PFSK-1 (cell line): Measurements from ENCODE around the gene PAX2.

ENCODE experiments used
- FOXP2 ChIP-seq: optimal IDR thresholded peaks from 2 replicates; pipeline ENCODE3; 2011; ENCODE audit warnings: borderline replicate concordance, control low read depth, inconsistent platforms; ENCODE audit not compliant: insufficient read depth; ENCODE audit errors: extremely low read length, extremely low read depth
- POLR2AphosphoS5 ChIP-seq: IDR thresholded peaks from 2 replicates; pipeline ENCODE4 v1.6.1; 2012; ENCODE audit warnings: low read depth, mild to moderate bottlenecking, control low read depth, low read length, moderate library complexity
- SIN3A ChIP-seq: IDR thresholded peaks from 2 replicates; pipeline ENCODE4 v1.6.1; 2012; ENCODE audit warnings: mild to moderate bottlenecking, low read length, moderate library complexity, borderline replicate concordance; ENCODE audit not compliant: insufficient read depth
- TAF1 ChIP-seq: IDR thresholded peaks from 2 replicates; pipeline ENCODE4 v1.6.1; 2012; ENCODE audit warnings: low read length, control low read depth, borderline replicate concordance; ENCODE audit not compliant: insufficient read depth
- TF ChIP-seq, protein P1 (sequence below), 2 experiments: IDR thresholded peaks; 2 replicates each; pipeline versions ENCODE4 v1.6.1 to v1.8.0; 2011 to 2012; ENCODE audit warnings: low read depth in 2 of 2, low read length in 2 of 2, control low read depth in 1 of 2, inconsistent platforms in 1 of 2, mild to moderate bottlenecking in 1 of 2, moderate library complexity in 1 of 2; ENCODE audit not compliant: insufficient read depth in 1 of 2

PAX2 gene

DNA sequence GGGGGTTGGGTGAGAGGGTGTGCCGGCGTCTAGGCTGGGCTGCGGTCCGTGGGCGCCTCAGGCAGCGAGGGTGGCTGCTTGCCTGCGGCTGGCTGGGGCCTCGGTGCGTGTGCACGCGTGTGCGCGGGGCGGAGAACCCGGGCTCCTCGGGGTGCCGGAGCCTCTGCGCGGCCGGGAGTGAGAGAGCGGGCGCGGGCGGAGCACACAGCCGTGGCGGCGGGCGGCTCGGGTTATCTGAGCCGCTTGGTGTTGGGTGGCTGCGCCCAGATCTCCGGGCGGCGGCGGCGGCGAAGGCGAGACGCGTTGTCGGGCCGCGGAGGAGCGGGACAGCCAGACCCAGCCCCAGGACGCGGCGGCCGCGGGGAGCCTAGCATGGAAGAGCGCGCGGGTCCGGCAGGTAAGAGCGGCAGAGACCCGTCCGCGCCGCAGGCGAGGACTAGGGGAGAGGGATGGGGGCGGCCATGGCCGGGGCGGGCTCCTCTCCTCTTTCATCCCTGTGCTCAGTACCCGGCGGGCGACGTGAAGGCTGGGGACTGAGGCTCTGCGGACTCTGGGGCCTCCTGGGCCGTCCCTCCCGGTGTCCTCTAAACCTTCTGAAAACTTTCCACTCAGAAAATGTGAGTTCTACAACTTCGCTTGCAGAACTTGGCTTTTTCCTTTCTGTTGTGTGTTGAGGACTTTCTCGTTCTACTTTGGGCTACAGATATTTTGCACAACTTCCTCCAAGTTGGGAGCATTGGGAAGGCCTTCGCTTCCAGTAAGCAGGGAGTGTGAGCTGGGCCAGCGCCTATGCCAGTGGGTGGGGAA is 9.8 kb upstream of the PAX2 start:
- TF ChIP-seq POLR2AphosphoS5: no peak
- TF ChIP-seq, protein P1, sequence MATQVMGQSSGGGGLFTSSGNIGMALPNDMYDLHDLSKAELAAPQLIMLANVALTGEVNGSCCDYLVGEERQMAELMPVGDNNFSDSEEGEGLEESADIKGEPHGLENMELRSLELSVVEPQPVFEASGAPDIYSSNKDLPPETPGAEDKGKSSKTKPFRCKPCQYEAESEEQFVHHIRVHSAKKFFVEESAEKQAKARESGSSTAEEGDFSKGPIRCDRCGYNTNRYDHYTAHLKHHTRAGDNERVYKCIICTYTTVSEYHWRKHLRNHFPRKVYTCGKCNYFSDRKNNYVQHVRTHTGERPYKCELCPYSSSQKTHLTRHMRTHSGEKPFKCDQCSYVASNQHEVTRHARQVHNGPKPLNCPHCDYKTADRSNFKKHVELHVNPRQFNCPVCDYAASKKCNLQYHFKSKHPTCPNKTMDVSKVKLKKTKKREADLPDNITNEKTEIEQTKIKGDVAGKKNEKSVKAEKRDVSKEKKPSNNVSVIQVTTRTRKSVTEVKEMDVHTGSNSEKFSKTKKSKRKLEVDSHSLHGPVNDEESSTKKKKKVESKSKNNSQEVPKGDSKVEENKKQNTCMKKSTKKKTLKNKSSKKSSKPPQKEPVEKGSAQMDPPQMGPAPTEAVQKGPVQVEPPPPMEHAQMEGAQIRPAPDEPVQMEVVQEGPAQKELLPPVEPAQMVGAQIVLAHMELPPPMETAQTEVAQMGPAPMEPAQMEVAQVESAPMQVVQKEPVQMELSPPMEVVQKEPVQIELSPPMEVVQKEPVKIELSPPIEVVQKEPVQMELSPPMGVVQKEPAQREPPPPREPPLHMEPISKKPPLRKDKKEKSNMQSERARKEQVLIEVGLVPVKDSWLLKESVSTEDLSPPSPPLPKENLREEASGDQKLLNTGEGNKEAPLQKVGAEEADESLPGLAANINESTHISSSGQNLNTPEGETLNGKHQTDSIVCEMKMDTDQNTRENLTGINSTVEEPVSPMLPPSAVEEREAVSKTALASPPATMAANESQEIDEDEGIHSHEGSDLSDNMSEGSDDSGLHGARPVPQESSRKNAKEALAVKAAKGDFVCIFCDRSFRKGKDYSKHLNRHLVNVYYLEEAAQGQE (IDR thresholded peaks at IDR 0.05; ENCODE audit: insufficient read depth in 1 of 2, low read depth in 2 of 2, low read length in 2 of 2): no peak
- TF ChIP-seq SIN3A: no peak
- no peak for TF ChIP-seq FOXP2
- no peak for TF ChIP-seq TAF1

- TF ChIP-seq TAF1 (no peak), SIN3A (no peak), POLR2AphosphoS5 (no peak), FOXP2 (no peak)
- TF ChIP-seq, protein P1 (IDR thresholded peaks at IDR 0.05; ENCODE audit: insufficient read depth in 1 of 2, low read depth in 2 of 2, low read length in 2 of 2): no peak
Observed at GRCh38 chr10:100736144-100736808, 9.1 kb upstream of the PAX2 start.

- TF ChIP-seq, protein P1 (IDR thresholded peaks at IDR 0.05; ENCODE audit: insufficient read depth in 1 of 2, low read depth in 2 of 2, low read length in 2 of 2): no peak
- TF ChIP-seq POLR2AphosphoS5 (no peak), FOXP2 (no peak), TAF1 (no peak), SIN3A (no peak)
Observed at GRCh38 chr10:100736809-100737354, 8.5 kb upstream of the PAX2 start.

- TF ChIP-seq, protein P1 (IDR thresholded peaks at IDR 0.05; ENCODE audit: insufficient read depth in 1 of 2, low read depth in 2 of 2, low read length in 2 of 2): no peak
- TF ChIP-seq FOXP2: no peak
- no peak for TF ChIP-seq POLR2AphosphoS5
- no peak for TF ChIP-seq TAF1
- TF ChIP-seq SIN3A: no peak
Observed at GRCh38 chr10:100737355-100738054, 7.9 kb upstream of the PAX2 start.
